ENCODE data around the gene CIBAR2.

Gene CIBAR2

DNA sequence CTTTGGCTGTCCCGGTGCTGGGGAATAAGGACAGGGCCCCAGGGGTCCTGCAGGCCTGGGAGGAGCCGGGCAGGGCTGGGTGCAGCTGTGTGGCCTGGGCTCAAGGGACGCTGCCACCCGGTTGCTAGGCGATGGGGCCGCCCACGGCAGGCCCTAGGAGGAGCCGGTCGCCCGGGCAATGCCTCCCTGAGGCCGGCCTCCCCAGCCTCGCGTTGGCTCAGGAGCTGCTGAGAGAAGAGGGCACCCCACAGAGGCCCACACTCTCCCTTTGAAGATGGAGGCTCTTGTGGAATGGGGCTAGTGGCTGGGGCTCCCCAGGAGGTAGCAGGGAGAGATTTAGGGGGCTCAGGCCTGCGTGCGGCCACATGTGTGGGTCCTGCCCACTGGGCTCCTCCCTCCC lies at the start of gene CIBAR2:
TSS of gene CIBAR2 (minus strand) at position 109 of the 400 bp plus-strand sequence. CDS start 120 bp downstream, outside the sequence.
- no peak for DNase-seq (ENCODE audit: low spot score)

DNA sequence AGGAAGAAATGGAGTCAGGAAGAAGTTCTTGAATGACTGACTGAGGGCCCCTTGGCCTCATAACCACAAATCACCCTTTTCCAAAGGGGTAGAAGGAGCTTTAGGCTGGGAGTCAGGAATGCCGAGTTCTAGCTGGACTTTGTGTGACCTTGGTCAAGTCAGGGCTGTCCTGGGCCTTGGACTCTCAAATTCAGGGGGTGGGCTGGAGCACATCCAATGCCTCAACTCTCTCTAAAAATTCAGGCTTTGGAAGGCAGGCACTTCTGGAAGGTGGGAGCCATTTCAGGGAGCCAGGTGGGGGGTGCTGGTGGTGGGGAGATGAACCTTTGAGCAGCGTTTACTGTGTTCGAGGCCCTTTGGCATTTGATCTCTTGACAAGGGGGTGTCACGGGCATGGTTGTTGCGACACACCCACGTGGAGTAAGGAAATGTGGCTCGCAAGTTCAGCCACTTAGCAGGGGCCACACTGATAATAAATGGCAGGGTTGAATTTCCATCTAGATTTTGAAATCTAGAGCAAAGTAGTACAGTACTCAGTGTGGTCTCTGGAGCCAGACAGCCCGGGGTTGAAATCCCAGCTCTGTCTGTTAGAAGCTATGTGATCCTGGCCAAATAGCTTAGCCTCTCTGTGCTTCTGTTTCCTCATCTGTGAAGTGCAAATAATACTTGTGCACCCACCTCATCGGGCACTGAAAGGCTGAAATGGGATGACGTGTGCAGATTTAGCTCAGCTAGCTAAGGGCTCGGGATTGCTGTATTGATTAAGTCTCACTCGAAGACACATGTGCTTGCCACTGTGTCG lies 47.1 kb upstream of the CIBAR2 start:
- no peak for DNase-seq (ENCODE audit: low spot score)

DNA sequence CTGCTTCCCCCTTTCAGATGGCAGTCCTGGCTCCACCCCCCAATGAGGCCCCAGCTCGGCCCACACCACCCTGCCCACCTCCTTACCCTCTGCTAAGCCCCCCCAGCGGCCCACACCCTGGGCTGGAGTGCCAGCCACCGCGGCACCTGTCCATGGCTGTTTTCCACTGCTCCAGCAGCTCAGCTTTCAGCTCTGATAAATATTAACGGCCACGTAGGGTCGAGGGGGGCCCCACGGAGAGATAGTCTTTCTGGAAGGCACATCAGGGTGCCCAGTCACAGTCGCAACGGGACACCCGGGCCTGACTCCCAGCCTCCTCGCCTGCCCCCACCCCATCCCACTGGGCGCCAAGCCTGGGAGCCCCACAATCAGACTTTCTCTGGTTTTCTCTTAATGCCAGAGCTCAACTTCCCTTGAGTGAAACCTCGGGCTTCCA lies 46.5 kb upstream of the CIBAR2 start:
- DNase-seq (ENCODE audit: low spot score), result no peak

DNA sequence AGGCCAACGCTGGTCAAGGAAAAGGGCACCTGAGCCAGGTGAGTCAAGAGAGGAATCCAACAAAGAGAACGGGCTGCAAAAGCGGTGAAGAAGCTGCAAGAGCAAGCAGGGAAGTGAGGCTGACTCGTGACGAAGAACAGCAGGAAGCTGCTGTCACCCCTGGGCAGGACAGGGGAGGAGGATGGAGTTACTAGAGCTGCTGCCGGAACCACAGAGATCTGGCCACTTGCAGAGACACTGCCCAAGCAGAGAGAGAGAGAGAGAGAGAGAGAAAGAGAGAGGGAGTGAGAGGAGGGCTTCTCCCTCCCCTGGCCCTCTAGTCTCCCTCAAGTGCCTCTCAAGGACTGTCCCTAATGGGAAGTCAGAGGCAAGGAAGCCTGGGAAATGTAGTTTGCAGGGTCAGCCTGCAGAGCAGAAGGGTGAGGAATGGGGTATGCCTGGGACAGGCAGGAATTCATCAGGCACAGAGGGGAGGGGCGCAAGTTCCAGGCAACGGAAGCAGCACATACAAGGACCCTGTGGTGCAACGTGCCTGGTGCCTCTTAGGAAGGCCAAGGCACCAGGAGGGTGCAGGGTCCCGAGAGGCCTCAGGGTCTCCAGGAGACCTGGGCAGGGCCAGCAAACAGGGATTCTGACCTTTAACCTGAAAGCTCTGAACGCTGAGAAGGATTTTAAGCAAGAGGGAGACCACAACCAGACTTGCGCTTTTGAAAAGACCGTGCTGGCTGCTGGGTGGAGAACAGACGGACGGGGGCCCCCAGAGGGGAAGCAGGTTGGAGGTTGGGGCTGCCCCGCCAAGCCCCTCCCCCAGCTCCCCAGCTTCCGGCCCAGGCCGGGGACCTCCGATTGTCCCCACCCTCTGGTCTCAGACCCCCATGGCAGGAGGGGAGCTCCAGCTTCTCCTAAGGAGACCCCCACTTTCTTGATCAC lies 45.8 kb upstream of the CIBAR2 start:
- no peak for DNase-seq (ENCODE audit: low spot score)

DNA sequence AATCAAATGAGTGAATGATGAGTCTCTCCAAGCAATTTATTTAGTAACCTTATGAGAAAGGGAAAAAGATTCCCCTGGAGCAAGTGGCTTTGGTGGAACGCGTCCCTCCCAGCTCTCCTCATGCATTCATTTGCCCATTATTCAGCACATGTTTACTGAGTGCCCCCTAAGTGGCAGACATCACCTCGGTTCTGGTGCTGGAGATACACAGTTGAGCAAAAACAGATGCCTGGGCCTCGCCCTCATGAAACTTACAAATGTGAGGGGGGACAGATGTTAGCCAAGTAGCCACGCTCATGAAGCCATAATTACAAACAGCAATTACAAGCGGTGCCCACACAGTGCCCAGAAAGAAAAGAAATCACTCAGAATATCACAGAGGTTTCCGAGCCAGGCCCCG lies 45.1 kb upstream of the CIBAR2 start:
- DNase-seq (ENCODE audit: low spot score), result no peak

DNA sequence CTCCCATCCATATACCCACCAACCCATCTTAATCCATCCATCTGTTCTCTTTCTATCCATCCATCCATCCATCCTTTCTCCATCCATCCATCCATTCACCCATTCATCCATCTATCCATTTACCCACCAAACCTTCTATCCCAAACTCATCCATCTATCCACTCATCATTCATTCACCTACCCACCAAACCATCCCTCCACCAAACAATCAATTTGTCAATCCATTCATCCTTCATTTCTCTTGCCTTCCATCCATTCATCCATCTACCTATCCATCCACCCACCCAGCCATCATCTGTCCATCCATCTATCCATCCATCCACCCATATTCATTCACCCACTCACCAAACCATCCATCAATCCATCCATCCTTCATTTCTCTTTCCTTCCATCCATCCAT lies 44.6 kb upstream of the CIBAR2 start:
- DNase-seq (ENCODE audit: low spot score), result no peak

DNA sequence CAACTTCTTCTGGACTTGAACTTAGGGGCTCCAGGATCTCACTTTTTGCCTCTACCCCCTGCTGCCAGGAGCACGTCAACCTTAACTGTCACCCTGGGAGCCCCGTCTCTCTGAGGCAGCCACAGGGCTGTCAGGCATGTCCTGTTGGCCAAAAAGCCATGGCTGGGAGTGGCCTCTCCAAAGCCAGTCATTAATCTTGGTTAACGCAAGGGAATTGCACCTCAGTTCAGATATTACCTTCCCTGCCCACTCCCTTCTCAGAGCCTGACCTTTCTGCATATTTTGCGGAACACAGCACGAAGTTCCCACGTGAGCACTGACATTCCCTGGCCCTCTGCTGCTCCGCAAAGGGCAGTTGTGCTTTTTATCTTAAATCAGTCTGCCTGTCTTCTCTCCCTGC lies 44.2 kb upstream of the CIBAR2 start:
- DNase-seq (ENCODE audit: low spot score), result no peak

DNA sequence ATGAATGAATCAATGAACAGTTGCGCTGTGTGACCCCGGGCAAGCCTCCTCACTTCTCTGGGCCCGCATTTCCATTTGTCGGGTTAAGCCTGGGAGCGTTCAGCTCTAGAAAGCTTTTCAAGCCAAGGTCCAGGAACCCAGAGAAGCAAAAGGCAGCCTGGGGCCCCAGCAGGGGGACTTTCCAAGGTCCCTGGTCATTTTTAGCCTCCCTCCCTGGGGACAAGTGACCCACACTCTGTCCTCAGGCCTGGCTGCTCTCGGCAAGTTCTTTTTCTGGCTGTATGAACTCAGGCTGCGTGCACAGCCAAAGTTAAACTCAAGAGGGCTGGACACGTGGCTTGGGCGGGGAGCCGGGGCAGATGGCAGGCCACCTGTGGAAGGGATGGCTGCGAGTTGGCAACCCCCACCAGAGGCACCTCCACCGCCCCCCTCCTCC lies 41.4 kb upstream of the CIBAR2 start:
- DNase-seq (ENCODE audit: low spot score), result no peak

DNA sequence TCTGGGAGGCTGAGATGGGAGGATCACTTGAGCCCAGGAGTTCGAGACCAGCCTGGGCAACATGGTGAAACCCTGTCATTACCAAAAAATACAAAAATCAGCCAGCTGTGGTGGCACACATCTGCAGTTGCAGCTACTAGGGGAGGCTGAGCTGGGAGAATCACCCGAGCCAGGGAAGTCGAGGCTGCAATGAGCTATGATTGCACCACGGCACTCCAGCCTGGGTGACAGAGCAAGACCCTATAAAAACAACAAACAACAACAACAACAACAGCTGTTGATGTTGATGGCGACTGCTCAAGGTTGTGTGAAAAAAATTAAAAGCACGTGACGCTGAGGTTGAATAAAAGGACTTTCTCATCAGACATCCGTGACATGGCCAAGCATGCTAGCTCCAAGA lies 40.8 kb upstream of the CIBAR2 start:
- no peak for DNase-seq (ENCODE audit: low spot score)

DNA sequence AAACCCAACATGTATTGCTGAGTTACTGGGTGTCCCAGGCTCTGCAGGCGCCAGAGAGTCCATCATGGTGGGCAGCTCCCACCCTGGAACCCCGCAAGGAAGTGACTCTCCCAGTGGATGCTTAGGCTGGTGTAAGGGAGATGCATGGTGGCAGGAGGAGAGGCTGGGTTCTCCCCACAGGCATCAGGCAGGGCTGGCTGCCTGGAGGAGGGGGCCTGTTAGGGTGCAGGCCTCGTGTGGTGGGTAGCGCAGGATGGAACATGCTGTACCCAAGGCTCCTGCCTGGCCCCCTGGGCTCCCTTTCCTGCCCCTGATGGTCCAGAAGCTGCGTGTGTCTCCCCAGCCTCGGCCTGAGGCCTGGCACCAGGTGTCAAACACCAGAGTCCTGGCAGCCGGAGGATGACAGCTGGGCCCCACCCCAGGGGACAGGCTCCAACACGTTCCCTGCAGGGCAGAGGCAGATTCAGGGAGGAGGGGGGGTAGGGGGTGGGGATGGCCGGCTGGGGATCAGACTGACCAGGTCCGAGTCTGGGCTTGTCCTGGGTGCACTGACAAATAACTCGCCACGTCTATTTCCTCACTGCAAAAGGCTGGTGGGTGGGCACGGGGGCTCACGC lies 40.2 kb upstream of the CIBAR2 start:
- no peak for DNase-seq (ENCODE audit: low spot score)

DNA sequence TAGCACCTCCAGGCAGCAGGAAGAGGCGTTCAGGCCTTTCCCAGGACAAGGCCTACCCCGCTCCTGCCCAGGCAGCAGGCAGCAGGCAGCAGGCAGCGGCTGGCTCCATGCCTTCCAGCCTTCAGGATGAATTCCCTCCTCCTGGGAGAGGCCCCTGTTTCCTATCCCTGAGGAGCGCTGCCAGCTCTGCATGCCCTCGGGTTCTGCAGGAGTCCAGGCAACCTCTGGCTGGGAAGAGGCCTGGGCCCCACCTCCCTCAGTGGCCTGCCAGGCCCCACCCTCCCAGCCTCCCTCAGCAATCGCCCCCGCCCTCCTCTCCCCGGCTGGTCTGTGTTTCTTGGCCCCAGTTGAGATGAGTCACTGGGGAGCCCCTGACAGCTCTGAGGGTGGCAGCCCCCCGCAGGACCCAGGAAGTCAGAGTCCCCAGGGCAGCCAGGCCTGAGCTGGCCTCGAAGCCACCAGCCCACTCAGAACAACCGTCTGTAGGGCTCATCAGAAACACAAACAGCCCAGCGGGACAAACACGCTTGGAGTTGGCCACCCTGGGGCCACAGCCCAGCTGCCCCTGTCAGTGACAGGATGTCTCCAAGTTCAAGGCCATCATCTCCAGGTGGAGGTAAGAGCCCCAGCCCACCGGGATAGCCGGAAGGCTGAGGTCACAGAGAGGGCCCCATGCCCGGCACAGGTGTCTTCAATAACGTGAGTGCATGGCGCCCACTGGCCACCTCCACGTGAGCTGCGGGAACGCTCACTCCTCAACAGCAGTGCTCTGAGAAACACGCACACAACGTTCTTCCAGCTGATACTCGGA lies 39.5 kb upstream of the CIBAR2 start:
- DNase-seq (ENCODE audit: low spot score), result no peak

DNA sequence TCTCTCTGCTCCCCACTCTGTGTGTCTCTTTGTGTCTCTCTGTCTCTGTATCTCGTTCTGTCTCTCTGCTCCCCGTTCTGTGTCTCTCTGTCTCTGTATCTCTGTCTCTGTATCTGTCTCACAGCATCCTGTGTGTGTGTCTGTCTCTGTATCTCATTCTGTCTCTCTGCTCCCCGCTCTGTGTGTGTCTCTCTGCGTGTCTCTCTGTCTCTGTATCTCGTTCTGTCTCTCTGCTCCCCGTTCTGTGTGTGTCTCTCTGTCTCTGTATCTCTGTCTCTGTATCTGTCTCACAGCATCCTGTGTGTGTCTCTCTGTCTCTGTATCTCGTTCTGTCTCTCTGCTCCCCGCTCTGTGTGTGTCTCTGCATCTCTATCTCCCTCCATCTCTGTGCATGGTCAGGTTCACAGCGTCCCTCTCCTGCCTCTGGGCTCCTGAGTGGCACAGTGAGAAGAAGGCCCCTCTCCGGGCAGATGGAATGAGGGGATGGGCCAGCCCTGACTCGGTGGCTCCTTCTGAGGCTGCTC lies 38.9 kb upstream of the CIBAR2 start:
- DNase-seq (ENCODE audit: low spot score), result no peak

DNA sequence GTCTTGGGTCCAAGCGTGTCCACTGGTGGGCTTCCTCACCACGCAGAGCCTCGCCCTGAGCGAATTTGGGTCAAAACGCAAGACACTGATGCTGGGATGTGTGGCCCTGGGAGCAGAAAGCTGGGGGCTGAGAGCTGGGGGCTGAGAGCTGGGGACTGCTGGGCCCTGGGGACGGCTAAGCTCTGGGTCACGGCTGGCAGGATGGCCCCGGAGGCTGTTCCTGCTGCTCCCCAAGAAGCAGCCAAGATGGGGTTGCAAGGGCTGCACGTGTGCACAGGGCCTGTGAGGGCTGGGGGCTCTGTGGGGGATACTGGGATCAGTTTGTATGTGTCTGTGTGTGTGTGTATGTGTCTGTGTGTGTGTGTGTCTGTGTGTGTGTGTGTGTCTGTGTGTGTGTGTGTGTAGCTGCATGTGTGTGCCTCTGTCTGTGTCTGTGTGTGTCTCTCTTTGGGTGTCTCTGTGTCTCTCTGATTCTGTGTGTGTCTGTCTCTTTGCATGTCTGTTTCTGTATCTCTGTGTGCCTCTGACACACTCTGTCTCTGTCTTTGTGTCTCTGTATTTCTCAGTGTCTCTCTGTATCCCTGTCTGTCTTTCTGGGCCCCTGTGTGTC lies 38.2 kb upstream of the CIBAR2 start:
- no peak for DNase-seq (ENCODE audit: low spot score)

DNA sequence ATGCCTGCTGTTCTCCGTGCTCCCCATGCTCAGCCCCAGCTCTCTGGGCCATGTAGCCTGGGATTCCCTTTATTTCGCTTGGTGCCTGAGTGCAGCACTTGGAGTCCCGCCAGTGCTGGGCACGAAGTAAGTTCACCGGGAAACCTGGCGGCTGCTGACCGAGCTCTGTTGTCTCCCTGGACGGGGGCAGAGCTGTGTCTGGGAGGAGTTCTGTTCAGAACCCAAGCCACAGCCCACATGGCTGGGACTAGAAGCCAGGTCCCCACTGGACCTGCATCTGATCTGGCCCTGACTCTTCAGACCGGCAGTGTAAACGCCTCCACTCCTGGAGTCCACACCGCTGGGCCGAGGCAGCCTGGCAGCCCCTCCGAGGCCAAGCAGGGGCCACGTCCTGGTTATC lies 37.5 kb upstream of the CIBAR2 start:
- no peak for DNase-seq (ENCODE audit: low spot score)

DNA sequence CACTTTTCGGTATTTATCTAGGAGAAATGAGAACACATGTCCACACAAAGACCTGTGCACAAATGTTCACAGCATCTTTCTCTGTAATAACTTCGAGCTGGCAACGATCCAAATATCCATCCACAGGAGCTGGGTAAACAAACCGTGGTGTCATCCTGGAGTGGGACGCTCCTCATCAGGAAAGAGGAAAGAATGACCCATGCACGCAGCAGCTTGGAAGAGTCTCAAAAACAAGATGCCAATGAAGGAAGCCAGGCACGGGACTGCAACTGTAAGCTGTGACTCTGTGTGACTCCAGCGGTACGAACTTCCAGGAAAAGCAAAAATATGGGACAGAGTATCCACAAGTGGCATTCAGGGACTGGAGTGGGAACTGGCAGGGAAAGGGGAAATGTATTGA lies 36.7 kb upstream of the CIBAR2 start:
- DNase-seq (ENCODE audit: low spot score), result no peak

DNA sequence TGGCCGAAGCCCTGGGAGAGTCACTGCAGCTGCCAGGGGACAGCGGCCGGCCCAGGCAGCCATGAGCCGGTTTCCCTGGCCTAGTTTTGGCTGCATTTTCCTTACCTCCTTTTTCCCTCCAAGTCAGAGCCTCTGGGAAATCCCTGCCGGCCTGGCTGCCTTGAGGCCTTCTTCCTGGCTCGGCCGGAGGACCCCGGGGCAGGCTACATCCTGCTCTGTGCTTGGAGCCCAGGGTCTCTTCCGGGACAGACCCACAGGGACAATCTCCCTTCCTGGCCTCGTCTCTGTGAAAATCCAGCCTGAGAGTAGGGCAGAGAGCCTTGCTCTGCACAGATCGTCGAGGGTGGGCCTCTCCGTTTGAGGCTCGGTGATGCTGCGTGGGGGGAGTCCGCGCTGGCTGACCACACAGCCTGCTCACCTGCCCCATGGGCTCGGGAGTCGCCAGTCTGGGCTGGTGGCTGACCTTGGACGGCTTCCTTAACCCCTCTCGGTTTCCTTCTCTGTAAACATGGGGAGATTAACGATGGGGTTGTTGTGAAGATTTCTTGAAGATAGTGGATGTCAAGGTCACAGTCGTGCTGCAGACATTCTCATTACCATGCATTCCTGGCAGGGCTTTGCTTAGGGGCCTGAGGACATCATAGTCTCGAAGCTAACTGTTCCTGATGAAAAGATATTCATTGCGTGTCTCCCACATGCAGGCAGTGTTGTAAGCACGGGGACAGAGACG lies 34.8 kb upstream of the CIBAR2 start:
- DNase-seq (ENCODE audit: low spot score), result no peak

DNA sequence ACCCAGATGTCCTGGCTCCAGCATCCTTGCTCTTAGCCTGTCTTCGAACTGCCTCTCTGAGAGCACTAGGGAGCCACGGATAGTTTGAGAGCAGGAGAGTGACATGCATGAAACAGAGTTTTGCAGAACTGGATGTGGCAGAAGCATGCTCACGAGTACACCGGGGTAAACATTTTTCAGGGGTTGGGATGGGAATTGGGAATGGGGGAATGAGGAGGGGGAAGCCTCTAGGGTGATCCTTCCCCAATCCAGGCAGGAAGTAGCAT lies 34.2 kb upstream of the CIBAR2 start:
- no peak for DNase-seq (ENCODE audit: low spot score)

DNA sequence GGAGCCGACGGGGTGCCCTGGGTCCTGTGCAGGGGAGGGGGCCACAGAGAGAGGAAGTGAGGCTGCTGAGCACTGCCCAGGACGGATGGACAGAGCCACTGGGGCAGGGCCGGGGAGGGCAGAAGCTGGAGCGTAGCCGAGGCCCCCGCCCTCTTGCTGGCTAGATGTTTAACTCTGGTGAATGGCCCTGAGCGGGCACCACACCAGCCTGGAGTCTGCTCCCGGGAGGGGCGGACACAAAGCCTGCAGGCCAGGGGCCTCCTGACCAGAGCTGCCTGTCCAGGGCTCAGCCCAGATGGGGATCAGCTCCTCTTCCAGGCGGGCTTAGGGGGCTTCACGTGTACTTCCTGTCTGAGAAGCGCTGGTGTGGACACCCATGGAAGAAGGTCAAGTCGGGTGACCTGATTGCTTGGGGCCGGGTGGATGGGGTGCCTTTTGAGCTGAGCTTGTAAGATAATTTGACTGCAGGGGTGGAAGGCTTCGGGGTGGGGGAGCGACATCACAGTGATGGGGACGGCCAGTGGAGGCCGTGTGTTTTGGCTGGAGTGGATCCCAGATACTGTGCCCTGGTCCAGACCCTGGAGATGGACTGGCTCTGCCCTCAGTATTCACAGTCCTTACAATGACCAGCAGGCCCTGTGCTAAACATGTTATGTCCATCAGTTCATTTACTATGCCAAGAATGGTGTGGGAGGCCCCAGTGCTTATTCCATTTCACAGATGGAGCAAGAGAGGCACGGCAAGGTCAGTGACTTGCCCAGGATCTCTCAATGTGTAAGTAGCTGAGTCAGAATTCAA lies 33.7 kb upstream of the CIBAR2 start:
- DNase-seq (ENCODE audit: low spot score), result no peak

DNA sequence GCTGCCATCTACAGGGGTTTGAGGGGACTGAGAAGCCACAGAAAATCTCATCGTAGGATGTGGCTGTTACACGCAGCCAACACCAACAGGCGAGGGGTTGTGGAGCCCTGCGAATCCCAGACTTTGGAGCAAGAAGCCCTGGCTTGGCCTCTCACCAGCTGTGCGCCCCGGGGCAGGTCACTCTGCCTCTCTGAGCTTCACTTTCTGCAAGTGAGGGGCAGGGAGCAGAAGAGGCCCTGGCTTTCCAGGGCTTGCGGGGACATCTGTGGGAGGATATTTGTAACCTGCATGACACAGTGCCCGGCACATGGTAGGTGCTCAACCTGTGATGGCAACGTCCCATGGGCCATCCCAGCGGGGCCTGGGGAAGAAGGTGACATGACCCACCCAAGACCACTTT lies 32.9 kb upstream of the CIBAR2 start:
- DNase-seq (ENCODE audit: low spot score), result no peak
